Measurements from ENCODE around the gene MGAT4A.
"Not testable (repeated sequence)": the region's sequence is repeated elsewhere in the genome, so short reads cannot be mapped to it uniquely, and the experiment has no call there.

MGAT4A gene

DNA sequence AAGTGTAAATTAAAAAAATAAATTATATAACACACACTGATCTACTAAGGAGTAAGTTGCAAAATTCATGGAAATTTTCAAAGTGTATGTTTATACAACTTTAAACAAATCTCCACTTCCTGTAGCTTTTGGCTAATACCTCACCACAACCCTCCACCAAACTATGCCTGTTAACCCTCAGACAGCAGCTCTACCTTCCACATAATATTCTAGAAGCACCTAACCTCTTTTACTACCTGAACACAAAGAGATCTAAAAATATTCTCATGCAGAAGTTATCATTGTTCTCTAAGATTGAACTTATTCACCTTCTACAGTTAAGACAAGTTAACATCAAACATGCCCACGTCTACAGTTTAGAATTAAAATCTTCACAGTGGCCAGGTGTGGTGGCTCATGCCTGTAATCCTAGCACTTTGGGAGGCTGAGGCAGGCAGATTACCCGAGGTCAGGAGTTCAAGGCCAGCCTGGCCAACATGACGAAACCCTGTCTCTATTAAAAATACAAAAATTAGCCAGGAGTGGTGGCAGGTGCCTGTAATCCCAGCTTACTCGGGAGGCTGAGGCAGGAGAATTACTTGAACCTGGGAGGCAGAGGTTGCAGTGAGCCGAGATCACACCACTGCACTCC lies 2.7 kb downstream of the MGAT4A start:
- not testable (repeated sequence) for DNase-seq

DNA sequence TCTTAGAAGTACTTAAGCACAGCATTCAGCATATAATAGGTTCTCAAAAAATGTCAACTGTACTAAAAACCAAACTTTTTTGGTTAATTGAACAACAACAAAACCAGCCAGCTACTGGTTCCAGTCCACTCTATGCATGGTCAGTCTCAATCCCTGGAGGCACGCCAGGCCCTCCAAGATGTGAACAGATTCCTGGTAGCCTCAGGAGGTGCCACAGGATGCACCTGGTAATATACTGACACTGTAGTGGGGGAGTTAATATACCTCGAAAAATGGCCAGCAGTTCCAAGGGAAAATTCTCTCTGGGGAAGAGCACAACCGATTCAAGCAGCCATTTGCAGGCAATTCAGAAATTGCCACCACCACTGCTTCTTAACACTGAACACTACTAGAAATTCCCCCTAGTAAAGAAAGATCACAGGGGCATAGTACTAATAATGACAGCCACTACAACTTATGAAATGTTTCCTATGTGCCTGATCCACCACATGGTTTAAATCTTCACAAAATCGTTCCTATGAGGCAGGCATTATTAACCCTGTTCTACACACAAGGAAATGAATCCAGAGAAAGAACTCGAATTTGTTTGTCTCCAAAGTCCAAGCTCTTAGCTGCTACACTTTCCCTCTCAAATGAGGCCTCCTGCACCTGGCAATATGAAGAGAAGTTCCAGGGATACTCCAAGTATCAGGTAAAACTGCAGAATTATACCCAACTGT lies 3.4 kb downstream of the MGAT4A start:
- DNase-seq: no peak

DNA sequence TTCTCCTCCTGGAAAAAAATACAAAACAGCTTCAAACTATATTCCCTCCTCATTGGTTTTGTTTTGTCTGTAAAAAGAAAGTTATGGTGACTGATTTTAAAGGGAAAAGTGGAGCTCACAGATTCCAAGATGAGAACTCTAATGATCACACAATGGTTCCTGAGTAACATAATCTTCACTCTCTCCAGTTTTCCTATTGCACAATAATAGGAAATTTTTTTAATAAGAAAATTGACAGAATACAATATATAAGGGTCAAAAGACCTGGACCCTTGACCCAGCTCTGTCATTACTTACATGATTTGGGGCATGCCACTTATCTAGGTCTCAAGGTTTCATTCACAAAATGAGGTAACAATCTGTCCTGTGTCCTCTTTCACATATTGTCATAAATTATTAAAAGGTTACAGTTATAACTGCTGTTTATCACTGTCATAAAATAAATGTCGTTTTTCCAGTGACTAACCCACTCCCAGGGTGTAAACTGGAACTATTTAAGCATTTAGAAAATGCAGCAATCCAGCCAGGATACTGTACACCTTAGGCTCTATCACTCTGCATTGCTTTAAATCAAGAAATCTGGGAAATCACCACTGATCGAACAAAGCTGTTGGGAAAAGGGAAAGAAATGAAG lies 4.1 kb downstream of the MGAT4A start:
- DNase-seq: no peak

DNA sequence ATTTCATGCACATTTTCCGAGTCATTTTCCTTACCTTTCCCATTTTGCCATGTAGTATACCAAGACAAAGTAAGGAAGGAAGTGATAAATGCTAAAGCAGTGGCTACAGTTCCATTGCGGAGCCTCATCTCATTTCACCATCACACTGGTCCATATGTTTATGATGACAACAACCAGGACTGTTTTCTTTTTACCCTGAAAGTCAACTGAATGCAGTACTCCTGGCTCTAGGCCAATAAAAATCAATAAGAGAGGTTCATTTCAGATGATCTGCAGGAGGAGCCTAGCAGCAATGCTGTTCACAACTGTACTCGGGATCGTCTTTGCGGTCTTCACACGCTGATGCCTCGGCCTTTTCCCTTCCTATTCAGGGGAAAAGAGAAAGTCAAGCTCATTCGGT lies 4.7 kb downstream of the MGAT4A start:
- DNase-seq: no peak

DNA sequence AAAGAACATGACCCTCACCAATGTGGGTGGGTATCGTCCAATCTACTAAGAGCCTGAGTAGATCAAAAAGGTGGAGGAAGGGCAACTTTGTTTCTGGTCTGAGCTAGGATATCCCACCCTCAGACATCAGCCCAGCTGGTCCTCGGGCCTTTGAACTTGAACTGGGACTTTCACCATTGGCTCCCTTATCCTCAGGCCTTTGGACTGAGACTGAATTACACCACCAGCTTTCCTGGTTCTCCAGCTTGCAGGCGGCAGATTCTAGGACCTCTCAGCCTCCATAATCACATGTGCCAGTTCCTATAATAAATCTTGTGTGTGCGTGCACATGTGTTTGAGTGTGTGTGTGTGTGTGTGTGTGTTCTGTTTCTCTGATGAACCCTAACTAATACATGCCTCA lies 10.6 kb downstream of the MGAT4A start:
- no peak for DNase-seq

DNA sequence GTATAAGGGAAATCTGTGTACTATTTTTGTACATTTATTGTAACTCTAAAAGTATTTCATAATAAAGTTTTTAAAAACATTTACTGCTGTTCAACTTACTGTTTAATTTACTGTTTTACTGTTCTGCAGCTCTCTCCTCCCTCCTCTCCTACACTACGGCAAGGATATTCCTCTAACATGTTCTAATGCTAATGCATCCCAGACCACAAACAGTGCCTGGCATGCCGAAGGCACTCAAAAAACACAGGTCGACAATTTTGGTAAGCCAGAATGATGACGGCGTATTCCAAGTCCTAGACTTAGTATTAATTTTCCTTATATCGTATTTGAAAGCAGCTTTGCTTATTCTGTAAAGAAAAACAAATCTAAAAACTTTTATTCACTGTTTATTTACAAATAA lies 13.3 kb downstream of the MGAT4A start:
- DNase-seq: no peak

DNA sequence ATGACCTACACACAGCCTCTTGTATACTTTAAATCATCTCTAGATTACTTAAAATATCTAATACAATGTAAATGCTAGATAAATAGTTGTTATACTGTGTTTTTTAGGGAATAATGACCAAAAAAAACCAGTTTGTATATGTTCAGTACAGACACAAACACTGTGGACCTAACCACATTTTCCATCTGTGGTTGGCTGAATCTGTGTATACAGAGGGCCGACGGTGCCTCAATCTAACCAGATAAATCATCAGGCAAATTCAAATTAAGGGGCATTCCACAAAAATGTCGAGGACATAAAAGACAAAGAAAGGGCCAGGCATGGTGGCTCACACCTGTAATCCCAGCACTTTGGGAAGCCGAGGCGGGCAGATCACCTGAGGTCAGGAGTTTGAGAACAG lies 14.1 kb downstream of the MGAT4A start:
- DNase-seq: no peak

DNA sequence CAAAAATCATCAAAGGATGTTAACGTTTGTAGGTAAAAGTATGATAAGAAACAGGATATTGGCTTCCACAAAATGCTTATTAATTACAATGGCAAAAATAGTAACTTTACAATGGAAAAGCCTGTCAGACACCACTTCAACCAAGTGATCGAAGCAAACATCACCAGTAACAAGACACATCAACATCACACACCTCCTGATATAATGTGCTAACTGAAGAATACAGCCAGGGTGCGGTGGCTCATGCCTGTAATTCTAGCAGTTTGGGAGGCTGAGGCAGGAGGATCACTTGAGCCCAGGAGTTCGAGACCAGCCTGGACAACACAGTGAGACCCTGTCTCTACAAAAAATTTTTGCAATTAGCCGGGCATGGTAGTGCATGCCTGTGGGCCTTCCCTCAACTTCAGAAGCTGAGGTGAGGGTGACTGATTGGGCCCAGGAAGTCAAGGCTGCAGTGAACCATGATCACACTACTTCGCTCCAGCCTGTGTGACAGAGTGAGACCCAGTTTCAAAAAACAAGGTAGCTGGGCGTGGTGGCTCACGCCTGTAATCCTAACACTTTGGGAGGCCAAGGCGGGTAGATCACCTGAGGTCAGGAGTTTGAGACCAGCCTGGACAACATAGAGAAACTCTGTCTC lies 15.0 kb downstream of the MGAT4A start:
- no peak for DNase-seq

DNA sequence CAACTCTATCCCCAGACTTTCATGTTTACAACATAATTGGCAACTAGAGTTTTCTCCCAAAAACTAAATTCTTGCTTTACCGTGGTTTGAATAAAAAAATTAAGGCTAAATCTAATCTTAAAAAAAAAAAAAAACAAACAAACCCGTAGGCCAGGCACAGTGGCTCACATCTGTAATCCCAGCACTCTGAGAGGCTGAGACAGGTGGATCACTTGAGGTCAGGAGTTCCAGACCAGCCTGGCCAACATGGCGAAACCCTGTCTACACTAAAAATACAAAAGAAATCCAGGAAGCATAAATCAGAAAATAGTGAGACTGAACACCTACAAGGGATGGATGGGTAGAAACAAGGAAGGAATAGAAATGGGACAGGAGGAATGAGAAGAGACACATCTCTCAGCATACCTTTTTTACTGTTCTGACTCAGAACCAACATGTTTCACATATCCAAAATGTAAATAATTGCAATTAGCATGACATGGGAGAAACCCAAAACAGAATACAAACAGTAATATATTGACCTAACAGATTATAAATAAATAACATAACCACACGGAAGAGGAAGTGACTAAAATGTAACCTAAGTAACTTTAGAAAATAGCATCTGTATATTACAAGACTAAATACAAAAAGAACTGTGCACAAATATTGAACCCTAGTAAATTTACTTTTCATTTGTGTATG lies 17.5 kb downstream of the MGAT4A start:
- DNase-seq: no peak

DNA sequence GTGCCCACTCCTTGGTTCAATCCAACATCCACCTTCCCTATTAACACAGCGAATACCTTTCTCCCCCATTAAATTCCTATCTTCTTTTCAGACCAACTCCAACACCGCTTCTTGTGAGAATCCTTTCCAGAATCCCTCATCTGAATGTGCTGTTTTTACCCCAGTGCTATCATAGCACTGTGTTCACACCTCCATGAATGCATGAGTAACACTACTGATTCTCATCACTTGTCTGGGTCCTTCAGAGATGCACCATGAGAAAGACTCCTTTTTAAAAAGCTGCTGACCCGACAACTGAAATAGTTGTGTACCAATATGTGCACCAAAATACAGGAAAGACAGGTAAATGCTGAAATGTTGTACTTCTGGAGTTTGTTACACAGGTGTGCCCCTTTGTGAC lies 18.8 kb downstream of the MGAT4A start:
- DNase-seq: no peak

DNA sequence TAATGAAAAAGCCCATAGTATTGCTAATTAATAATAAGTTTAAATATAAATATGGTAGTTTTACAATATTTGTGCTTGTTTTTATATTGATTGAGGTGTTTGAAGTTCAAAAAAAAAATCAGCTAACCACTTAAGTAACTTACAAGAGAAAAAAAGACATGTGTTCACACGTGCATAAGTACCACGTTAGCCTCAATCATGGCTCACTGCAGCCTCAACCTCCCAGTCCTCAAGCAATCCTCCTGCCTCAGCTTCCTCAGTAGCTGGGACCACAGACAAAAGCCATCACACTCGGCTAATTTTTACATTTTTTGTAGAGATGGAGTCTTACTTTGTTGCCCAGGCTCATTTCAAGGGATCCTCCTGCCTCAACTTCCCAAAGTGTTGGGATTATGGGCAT lies 19.4 kb downstream of the MGAT4A start:
- DNase-seq: no peak

DNA sequence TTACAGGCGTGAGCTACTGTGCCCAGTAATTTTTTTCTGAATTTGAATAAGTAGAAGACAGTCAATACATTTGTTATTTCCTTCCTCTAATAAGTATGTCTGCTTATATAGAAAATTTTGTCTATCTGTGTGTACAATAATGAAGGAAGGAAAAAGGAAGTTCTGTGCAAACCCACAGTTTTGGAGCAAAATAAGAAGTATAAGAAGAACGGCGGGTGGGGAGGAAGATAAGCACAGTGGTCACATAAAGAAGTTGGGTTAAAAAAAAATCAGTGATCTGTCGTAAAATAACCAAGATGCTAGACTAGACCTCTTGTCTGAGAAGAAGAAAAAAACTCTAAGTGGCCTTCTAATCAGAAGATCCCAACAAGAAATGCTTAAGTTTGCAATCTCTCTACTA lies 20.2 kb downstream of the MGAT4A start:
- no peak for DNase-seq

DNA sequence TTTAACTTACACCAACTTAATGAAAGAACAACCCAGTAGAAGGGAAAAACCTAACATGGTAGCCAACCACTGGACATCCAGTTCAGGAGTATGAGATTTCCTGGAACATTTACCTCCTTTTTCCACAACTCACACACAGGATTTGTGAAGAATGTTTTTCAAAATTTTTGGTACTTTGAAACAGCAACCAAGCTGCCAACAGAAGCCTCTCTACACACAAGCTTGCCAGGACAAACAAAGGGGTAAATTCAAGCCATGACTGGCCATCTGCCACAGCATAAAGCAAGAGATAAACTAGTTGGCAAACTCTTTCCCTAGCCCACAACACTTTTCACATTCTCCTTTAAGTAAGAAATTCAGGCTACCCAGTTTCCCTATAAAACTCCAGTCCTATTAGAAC lies 21.4 kb downstream of the MGAT4A start:
- DNase-seq: no peak

DNA sequence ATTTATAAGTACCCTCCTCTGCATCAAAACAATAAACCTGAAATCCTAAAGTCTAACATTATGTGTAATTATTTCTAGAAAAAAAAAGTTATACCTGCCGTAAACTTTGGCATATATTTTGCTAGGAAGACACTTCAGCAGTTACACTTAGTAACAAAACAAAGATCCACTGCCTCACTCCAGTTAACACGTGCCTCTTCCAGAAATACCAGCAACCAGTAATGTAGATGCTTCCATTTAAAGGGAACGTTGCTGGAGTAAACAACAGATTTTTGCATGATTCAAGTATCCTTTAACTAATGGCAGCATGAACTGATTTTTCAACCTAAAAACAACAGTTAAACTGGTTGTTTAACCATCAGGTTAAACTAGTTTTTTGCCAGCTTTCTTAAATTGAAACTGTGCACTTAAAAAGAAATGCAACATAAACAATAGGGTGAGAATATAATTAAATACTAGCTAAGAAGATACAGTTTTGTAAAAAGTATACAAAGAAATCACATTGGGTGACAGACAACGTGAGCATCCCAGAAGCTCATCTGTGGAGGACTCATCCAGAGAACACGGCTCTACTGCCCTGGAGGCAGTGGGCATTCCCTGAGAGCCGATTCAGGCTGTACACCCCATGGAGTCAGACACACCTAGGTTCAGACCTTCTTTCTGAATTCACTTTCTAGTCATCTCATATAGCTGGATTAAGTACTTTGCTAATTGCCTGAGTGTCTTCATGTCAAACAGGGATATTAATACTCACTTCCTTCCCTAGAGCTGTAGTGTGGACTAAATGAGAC lies 22.3 kb downstream of the MGAT4A start:
- no peak for DNase-seq

DNA sequence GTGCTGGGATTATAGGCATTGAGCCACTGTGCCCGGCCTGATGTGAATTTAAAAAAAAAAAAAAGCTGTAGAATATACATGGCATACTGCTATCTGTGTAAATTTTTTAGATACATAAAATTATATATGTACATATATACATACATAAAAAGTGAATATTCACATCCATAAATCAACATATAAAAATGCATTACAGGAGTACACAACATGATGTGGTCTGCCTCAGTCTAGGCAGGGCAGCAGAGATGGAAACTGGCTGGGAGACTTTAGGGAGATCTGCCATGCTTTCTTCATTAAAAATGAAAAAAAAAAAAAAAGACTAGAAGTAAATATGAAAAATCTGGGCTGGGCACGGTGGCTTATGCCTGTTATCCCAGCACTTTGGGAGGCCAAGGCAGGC lies 24.3 kb downstream of the MGAT4A start:
- DNase-seq: no peak

DNA sequence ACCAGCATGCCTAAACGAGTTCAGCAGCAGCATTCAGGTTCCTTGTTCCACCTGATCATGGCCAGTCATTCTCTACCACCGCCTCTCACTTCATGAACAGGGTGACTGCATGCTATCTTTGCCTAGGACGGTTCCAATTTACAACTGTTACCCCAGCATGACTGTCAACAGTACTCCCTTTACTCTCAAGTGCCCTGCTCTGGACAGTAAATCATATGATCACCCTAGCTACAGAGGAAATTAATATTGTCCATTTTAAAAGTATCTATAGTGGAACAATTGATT lies 25.7 kb downstream of the MGAT4A start:
- DNase-seq: no peak

DNA sequence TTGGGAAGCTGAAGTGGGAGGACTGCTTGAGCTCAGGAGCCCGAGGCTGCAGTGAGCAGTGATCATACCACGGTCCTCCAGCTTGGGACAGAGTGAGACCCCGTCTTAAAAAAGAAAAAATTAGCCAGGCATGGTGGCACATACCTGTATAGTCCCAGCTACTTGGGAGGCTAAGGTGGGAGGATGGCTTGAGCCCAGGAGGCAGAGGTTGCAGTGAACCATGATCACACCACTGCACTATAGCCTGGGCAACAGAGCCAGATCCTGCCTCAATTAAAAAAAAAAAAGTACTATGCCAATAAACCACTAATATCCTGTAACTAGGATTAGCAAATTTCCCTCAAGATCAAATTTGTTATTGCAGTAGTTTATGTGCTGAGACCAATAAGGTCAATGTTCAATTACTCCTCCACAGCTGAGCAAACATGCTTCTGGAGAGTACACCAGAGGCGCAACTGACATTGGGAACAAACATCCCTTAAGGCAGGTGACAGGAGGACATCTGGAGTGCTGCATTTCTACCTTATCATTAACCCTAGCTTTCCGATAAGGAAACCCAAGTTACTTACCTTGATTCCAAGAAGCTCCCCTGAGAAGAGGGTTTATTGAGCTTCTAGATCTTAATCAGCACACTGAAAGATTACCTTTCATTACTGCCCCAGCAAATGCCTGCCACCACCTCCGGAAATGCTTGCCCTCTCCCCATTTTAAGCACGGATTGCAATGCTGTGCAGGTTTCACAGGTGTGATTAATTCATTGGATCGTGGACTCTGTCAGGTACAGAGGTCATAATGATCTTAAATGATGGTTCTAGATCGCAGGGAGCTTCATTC lies 26.2 kb downstream of the MGAT4A start:
- no peak for DNase-seq

DNA sequence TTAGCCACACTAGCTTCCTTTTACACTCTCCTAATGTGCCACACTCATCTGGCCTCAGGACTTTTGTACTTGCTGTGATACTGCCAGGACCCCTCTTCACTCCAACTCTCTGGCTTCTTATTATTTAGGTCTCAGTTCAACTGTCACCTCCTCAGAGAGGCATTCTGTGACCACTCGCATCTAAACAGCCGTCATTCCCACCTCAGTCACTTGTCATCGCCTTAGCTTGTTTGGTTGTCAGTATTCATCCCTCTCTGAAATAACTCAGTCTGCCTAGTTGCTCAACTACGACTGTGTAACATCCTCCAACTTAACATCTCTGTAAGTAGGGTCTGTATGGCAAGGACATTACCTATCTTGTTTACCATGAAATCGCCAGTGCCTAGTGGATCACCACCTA lies 27.2 kb downstream of the MGAT4A start:
- DNase-seq: no peak

DNA sequence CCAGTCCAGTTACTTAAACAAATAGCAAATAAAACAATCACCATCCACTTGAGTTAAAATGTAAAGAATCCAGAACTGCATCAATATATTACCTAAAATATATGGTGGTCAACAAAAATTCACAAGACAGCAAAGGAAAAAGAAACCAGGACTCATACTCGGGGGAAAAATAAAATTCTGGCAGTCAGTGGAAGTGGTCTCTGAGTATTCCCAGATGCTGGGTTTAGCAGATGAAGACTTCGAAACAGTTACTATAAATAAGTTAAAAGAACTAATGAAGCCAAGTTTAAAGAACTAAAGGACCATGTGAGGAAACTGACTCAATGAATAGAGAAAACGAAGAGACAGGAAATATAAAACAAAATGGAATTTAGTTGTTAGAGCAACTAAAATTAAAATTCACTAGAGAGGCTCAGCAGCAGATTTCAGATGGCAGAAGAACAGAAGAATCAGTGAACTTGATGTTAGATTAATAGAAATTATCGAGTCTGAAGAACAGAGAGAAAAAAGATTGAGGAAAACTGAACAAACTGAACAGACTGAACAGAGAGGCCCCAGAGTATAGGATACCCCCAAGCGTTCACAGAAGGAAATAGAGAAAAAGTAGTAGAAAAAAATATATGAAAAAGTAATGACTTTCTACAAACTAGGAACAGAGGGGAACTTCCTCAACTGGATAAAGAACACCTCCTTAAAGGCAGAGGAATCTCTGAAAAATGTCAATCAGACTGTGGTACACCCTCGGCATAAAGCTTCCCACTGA lies 27.9 kb downstream of the MGAT4A start:
- DNase-seq: no peak

DNA sequence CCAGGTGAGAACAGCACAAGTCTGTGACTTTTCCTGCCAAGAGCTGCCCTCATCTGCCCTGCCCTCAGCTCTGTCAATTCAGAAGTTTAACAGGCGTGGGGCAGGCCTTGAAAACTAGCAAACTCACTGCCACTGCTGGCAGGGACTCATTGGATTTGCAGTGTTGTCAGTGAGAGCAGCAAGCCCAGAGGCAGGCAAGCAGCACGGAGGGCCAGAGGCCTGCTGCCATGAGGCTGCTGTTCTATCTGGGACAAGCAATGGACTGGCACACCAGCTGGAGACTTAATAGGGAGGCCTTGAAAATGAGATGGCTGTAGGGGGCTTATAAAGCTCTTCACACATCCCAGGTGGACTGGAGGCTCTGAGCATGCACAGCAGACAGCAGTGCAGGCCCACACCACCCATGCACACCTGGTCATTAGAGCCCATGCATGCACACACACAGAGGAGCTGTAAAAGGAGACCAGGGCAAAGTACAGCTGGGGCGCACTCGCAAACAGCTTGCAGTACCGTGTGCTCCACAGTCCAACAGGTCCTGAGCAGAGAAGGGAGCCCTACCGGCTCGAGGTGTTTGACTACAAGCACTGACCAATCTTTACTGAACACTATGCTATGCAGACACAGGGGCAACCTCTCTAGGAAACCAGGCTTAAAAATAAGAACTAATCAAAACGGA lies 28.7 kb downstream of the MGAT4A start:
- no peak for DNase-seq

DNA sequence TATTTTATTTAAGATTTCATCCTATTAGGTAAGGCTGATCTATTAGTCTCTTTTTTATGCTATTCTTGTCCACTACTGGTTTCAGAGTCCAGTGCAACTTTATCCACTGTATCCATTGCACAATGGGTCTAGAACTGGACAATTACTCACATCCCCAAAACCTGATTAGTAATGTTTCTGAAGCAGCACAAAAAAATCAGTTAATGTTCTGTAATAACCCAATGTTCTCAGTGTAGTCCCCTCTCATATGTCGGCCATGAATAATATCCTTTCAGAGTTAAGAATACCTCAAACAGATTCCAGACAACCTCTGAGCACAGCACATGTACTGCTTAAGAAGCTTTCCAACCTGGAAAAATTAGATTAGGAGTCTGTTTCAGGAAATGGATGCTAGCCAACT lies 29.7 kb downstream of the MGAT4A start:
- DNase-seq: no peak

Data from CD4-positive, alpha-beta T cell treated with Interferon gamma for 1 hour (primary cell).